HepG2 (cell line): Measurements from ENCODE around the gene ATP7B. TPM values are rescaled to one million over a fixed set of nuclear protein-coding genes. Genes with fewer than 3 reads are reported as not detected.

Experiments
- ATAC-seq: fragments of 200-7000 bp; cut with Tn5 transposase; 3 replicates; pipeline ENCODE4 v1.9.1; 2020; ENCODE audit warnings: mild to moderate bottlenecking, moderate library complexity
- BruUV-seq: library from RNA; stranded (reverse); fragments of 400-500 nt; replicated peaks from 2 replicates; lab custom pipeline; 2021; lab: Mats Ljungman, UMichigan
- CTCF ChIA-PET: fragments of 300-600 bp; formaldehyde crosslinking; extraction: SDS; loops from one replicate; lab custom pipeline; 2021; ENCODE audit warnings: low total read pairs, inconsistent platforms, low intra/inter-chr PET ratio; lab: Yijun Ruan, JAX
- POLR2A ChIA-PET: fragments of 350-600 bp; sonication (Branson Sonifier 250); formaldehyde crosslinking; loops from one replicate; lab custom pipeline; 2020; ENCODE audit warnings: antibody characterized with exemption, inconsistent platforms; lab: Yijun Ruan, JAX
- DNase-seq: peaks from one replicate; pipeline ENCODE4 v3.0.0-alpha.2; 2015; ENCODE audit warnings: low spot score
- FAIRE-seq: peaks from 3 replicates; lab custom pipeline; 2011; peaks lifted over from hg19 to GRCh38; lab: Jason Lieb, UNC
- H2AFZ ChIP-seq: one replicate; pipeline ENCODE4 v1.6.1; 2011; ENCODE audit warnings: low read length, inconsistent platforms
- H3K27ac ChIP-seq: fragments of 300-600 bp; 3 replicates; pipeline ENCODE4 v1.8.0; 2011; ENCODE audit warnings: mixed run types, mild to moderate bottlenecking, mixed read lengths, low read length, inconsistent platforms; ENCODE audit not compliant: insufficient read depth; ENCODE audit errors: extremely low read length
- H3K27me3 ChIP-seq, 2 experiments: fragments of 200-600 bp in 1 of 2; 2 replicates in 1 of 2; 3 replicates in 1 of 2; pipeline versions ENCODE4 v1.6.0 to v1.8.0; 2011; ENCODE audit warnings: low read length in 2 of 2, mild to moderate bottlenecking in 2 of 2, moderate library complexity in 2 of 2, inconsistent platforms in 1 of 2; ENCODE audit not compliant: insufficient read depth in 2 of 2, control insufficient read depth in 1 of 2
- H3K36me3 ChIP-seq, 2 experiments: fragments of 200-600 bp in 1 of 2; replicated peaks in 1 of 2; 2 replicates in 1 of 2; 3 replicates in 1 of 2; pipeline versions ENCODE4 v1.5.1 to v1.8.0; 2011; ENCODE audit warnings: low read length in 2 of 2, inconsistent platforms in 1 of 2; ENCODE audit not compliant: insufficient read depth in 2 of 2, control insufficient read depth in 1 of 2
- H3K4me1 ChIP-seq: 2 replicates; pipeline ENCODE4 v1.5.1; 2012; ENCODE audit warnings: low read length, inconsistent platforms; ENCODE audit not compliant: insufficient read depth
- H3K4me2 ChIP-seq: 2 replicates; pipeline ENCODE4 v1.6.0; 2011; ENCODE audit warnings: low read depth, low read length, inconsistent platforms
- H3K4me3 ChIP-seq, 3 experiments: fragments of 200-600 bp in 1 of 3; sonication (generic), shearing (Covaris generic) in 1 of 3; replicated peaks in 1 of 3; 2 replicates each; pipeline ENCODE4 v1.5.1; 2011 to 2016; ENCODE audit warnings: low read length in 3 of 3, inconsistent platforms in 2 of 3, low read depth in 2 of 3, mild to moderate bottlenecking in 2 of 3, control low read depth in 1 of 3, mixed read lengths in 1 of 3; ENCODE audit not compliant: insufficient read depth in 1 of 3
- H3K79me2 ChIP-seq: one replicate; pipeline ENCODE4 v1.6.1; 2011; ENCODE audit warnings: low read length, inconsistent platforms; ENCODE audit not compliant: insufficient read depth
- H3K9ac ChIP-seq: 2 replicates; pipeline ENCODE4 v1.6.0; 2011; ENCODE audit warnings: mild to moderate bottlenecking, low read depth, low read length, inconsistent platforms; ENCODE audit not compliant: insufficient read depth
- H3K9me3 ChIP-seq: 2 replicates; pipeline ENCODE4 v1.5.1; 2012; ENCODE audit warnings: mild to moderate bottlenecking, low read length
- H4K20me1 ChIP-seq: 2 replicates; pipeline ENCODE4 v1.6.0; 2011; ENCODE audit warnings: inconsistent platforms, mild to moderate bottlenecking, low read length, moderate library complexity; ENCODE audit not compliant: insufficient read depth
- FOSL1 ChIP-seq: sonication (generic); formaldehyde crosslinking; IDR thresholded peaks from 2 replicates; pipeline ENCODE4 v1.9.0; 2021; ENCODE audit warnings: missing genetic modification reagents, borderline replicate concordance
- ISL2 ChIP-seq: sonication (generic); formaldehyde crosslinking; IDR thresholded peaks from 2 replicates; pipeline ENCODE4 v1.5.0; 2020; ENCODE audit warnings: missing genetic modification reagents
- JUNB ChIP-seq: sonication (generic); formaldehyde crosslinking; IDR thresholded peaks from 2 replicates; pipeline ENCODE4 v1.8.0; 2022; ENCODE audit warnings: missing genetic modification reagents, mild to moderate bottlenecking, borderline replicate concordance
- KAT8 ChIP-seq: IDR thresholded peaks from 2 replicates; pipeline ENCODE4 v1.6.1; 2016; ENCODE audit warnings: missing genetic modification reagents, missing compliant biosample characterization
- ONECUT2 ChIP-seq: sonication (generic); formaldehyde crosslinking; IDR thresholded peaks from 2 replicates; pipeline ENCODE4 v1.4.0; 2020; ENCODE audit warnings: missing genetic modification reagents
- RXRB ChIP-seq: IDR thresholded peaks from 2 replicates; pipeline ENCODE4 v1.6.1; 2016; ENCODE audit warnings: borderline replicate concordance, missing genetic modification reagents, missing compliant biosample characterization
- TEAD3 ChIP-seq: optimal IDR thresholded peaks from 2 replicates; pipeline ENCODE3; 2016; ENCODE audit warnings: borderline replicate concordance
- U2AF2 ChIP-seq: fragments of 200-400 bp; formaldehyde crosslinking; IDR thresholded peaks from 2 replicates; pipeline ENCODE4 v1.6.1; 2017; ENCODE audit warnings: low read depth, mild to moderate bottlenecking, low read length
- YEATS4 ChIP-seq: sonication (generic); formaldehyde crosslinking; IDR thresholded peaks from 2 replicates; pipeline ENCODE4 v1.4.0; 2020; ENCODE audit warnings: missing genetic modification reagents, borderline replicate concordance
- ZNF124 ChIP-seq: sonication (generic); formaldehyde crosslinking; IDR thresholded peaks from 2 replicates; pipeline ENCODE4 v1.4.0; 2020; ENCODE audit warnings: missing genetic modification reagents
- ZNF253 ChIP-seq: sonication (generic); formaldehyde crosslinking; IDR thresholded peaks from 2 replicates; pipeline ENCODE4 v1.8.0; 2022; ENCODE audit warnings: mild to moderate bottlenecking, missing genetic modification reagents, borderline replicate concordance
- ZNF331 ChIP-seq: sonication (generic); formaldehyde crosslinking; IDR thresholded peaks from 2 replicates; pipeline ENCODE4 v1.4.0; 2020; ENCODE audit warnings: missing genetic modification reagents
- ZNF33B ChIP-seq: sonication (generic); formaldehyde crosslinking; IDR thresholded peaks from 2 replicates; pipeline ENCODE4 v1.5.1; 2020; ENCODE audit warnings: mild to moderate bottlenecking, missing genetic modification reagents
- ZNF383 ChIP-seq: sonication (generic); formaldehyde crosslinking; IDR thresholded peaks from 2 replicates; pipeline ENCODE4 v1.4.0; 2020; ENCODE audit warnings: missing genetic modification reagents, mild to moderate bottlenecking, borderline replicate concordance
- ZNF703 ChIP-seq: sonication (generic); formaldehyde crosslinking; IDR thresholded peaks from 2 replicates; pipeline ENCODE4 v1.5.1; 2020; ENCODE audit warnings: missing genetic modification reagents, mild to moderate bottlenecking, moderate library complexity, borderline replicate concordance
- ZNF772 ChIP-seq: sonication (generic); formaldehyde crosslinking; IDR thresholded peaks from 2 replicates; pipeline ENCODE4 v1.5.0; 2020; ENCODE audit warnings: mild to moderate bottlenecking, missing genetic modification reagents
- whole genome bisulfite sequencing: methylation state at CpG from one replicate; pipeline ENCODE4 v1.1.6; 2017; ENCODE audit warnings: low lambda C conversion rate; 5-methylcytosine and 5-hydroxymethylcytosine counted together
- in situ Hi-C: cut with HindIII; loops from 2 replicates; pipeline ENCODE4 v1.10.0; 2017; ENCODE audit warnings: low pct_unique_long_range_greater_than_20kb; ENCODE audit not compliant: extremely low pct_ligation_motif_present
- intact Hi-C: fragments of 100-400 bp; cut with micrococcal nuclease; formaldehyde crosslinking; loops from one replicate; pipeline ENCODE4 v1.10.0; 2022; ENCODE audit not compliant: unreplicated experiment
- polyA plus RNA-seq, 8 experiments: library from polyadenylated mRNA; depleted of rRNA in 3 of 8; stranded (reverse) in 7 of 8; unstranded in 1 of 8; fragments of >200 nt; fragmentation: Illumina TruSeq in 4 of 8; extraction: Trizol in 4 of 8; gene quantifications; 2 replicates each; pipeline versions ENCODE4 v1.2.1 to v1.2.3, GENCODE V29; 2011 to 2016; ENCODE audit warnings: low read depth in 4 of 8, missing spikeins in 1 of 8, mixed read lengths in 1 of 8; ENCODE audit not compliant: insufficient read depth in 1 of 8
- total RNA-seq, 5 experiments: library from RNA; depleted of rRNA; stranded (reverse); fragments of >200 nt; fragmentation: Illumina TruSeq; extraction: Trizol; gene quantifications; 2 replicates each; pipeline ENCODE4 v1.2.3, GENCODE V29; 2016; ENCODE audit warnings: low read depth in 1 of 5
- TF ChIP-seq, protein P1 (sequence below): sonication (generic); formaldehyde crosslinking; IDR thresholded peaks from 2 replicates; pipeline ENCODE4 v1.5.0; 2020; ENCODE audit warnings: mild to moderate bottlenecking, missing genetic modification reagents, moderate library complexity
- TF ChIP-seq, protein P2 (sequence below): sonication (generic); formaldehyde crosslinking; IDR thresholded peaks from 2 replicates; pipeline ENCODE4 v1.4.0; 2020; ENCODE audit warnings: missing genetic modification reagents

The ATP7B gene
- total and polyA plus RNA-seq, 2 of the 13 experiments (the other 11 are each of a cell fraction or from before 2014, with no cell fraction given), result 31.8 to 57.4 TPM

DNA sequence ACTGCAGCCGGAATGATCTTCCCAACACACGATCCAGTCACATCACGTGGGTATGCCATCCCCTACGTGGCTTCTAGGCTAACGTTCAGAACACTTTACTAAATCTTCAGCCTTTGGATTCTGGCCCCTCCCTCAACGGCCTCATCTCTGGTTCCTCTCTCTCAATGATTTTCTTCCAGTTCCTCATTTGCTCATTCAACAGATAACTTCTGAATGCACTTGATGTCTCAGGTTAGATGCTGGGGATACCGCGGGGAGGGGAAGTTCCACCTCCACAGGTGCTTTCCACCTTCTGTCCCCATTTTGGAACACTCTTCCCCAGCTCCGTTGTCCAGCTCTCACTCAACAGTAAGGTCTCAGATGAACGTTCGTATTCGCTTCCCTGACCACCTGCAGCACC, 66.1 kb downstream of the ATP7B start:
- Histone ChIP-seq H2AFZ (no peak overlapping the region), H3K4me3 (no peak overlapping the region), H3K4me1 (no peaks in the 10 kb centered on the region), H3K27ac (no peak overlapping the region), H3K79me2 (no peaks in the 10 kb centered on the region), H4K20me1 (no peaks in the 10 kb centered on the region), H3K9ac (no peak overlapping the region), H3K27me3 (no peaks in the 10 kb centered on the region), H3K4me2 (no peak overlapping the region), H3K36me3 (peaks cover 46 to 83% of the 10 kb centered on the region in 2 experiments), H3K9me3 (no peaks in the 10 kb centered on the region)
- POLR2A ChIA-PET, result no interaction called here
- 95% methylated on average over 12 of the region's 12 CpGs for WGBS
- in situ Hi-C loops, result no loop called here
- intact Hi-C loops, result no loop called here
- TF ChIP-seq ZNF772 (CRISPR knock-in tag), result no peak
- BruUV-seq, result no TSS peak
- no peak for FAIRE-seq
- CTCF ChIA-PET, result no interaction called here
- no peak for DNase-seq
- ATAC-seq, result no peak

DNA sequence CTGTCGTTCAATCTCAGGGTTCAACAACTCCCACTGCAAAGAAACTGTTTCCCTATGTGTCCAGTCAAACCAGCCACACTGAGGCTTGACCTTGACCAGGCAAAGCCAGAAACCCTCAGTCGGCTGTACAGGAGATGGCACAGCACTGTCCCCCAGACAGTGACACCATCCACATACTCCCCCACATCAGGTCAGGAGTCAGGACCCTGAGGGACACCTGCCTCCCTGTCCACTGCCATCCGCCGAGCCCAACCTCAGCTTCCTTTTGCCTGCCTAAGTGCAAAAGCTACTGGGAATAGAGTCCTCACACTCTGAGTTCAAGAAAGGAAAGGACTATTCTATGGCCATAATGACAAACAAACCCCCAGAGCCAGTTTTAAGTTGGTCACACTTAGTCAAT, 66.8 kb downstream of the ATP7B start:
- H3K36me3 ChIP-seq, result peaks cover 43 to 80% of the 10 kb centered on the region in 2 experiments
- no peak overlapping the region for H3K4me3 ChIP-seq
- CTCF ChIA-PET, result no interaction called here
- no peak overlapping the region for H3K9ac ChIP-seq
- H4K20me1 ChIP-seq, result no peaks in the 10 kb centered on the region
- FAIRE-seq (no peak), DNase-seq (no peak), ATAC-seq (no peak; the same call in 2 of the 3 replicates)
- H3K27ac ChIP-seq, result no peak overlapping the region
- BruUV-seq, result no TSS peak
- H3K27me3 ChIP-seq, result no peaks in the 10 kb centered on the region
- intact Hi-C loops (no loop called here), in situ Hi-C loops (no loop called here)
- no peak overlapping the region for H2AFZ ChIP-seq
- no peaks in the 10 kb centered on the region for H3K79me2 ChIP-seq
- POLR2A ChIA-PET, result no interaction called here
- no peaks in the 10 kb centered on the region for H3K9me3 ChIP-seq
- no peak overlapping the region for H3K4me2 ChIP-seq
- 100% methylated on average over 2 of the region's 4 CpGs for WGBS
- H3K4me1 ChIP-seq, result no peaks in the 10 kb centered on the region
- TF ChIP-seq TEAD3 (CRISPR knock-in tag) (no peak), YEATS4 (CRISPR knock-in tag) (no peak), ZNF383 (no peak), KAT8 (CRISPR knock-in tag) (no peak), RXRB (CRISPR knock-in tag) (no peak), ZNF33B (CRISPR knock-in tag) (no peak), JUNB (CRISPR knock-in tag) (no peak), ONECUT2 (CRISPR knock-in tag) (no peak), ZNF331 (CRISPR knock-in tag) (no peak), ZNF124 (CRISPR knock-in tag) (no peak), ISL2 (CRISPR knock-in tag) (no peak), ZNF703 (CRISPR knock-in tag) (no peak), U2AF2 (no peak), FOSL1 (no peak), ZNF253 (CRISPR knock-in tag) (no peak)
- TF ChIP-seq, protein P1, sequence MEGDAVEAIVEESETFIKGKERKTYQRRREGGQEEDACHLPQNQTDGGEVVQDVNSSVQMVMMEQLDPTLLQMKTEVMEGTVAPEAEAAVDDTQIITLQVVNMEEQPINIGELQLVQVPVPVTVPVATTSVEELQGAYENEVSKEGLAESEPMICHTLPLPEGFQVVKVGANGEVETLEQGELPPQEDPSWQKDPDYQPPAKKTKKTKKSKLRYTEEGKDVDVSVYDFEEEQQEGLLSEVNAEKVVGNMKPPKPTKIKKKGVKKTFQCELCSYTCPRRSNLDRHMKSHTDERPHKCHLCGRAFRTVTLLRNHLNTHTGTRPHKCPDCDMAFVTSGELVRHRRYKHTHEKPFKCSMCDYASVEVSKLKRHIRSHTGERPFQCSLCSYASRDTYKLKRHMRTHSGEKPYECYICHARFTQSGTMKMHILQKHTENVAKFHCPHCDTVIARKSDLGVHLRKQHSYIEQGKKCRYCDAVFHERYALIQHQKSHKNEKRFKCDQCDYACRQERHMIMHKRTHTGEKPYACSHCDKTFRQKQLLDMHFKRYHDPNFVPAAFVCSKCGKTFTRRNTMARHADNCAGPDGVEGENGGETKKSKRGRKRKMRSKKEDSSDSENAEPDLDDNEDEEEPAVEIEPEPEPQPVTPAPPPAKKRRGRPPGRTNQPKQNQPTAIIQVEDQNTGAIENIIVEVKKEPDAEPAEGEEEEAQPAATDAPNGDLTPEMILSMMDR (CRISPR knock-in tag), result no peak
- TF ChIP-seq, protein P2, sequence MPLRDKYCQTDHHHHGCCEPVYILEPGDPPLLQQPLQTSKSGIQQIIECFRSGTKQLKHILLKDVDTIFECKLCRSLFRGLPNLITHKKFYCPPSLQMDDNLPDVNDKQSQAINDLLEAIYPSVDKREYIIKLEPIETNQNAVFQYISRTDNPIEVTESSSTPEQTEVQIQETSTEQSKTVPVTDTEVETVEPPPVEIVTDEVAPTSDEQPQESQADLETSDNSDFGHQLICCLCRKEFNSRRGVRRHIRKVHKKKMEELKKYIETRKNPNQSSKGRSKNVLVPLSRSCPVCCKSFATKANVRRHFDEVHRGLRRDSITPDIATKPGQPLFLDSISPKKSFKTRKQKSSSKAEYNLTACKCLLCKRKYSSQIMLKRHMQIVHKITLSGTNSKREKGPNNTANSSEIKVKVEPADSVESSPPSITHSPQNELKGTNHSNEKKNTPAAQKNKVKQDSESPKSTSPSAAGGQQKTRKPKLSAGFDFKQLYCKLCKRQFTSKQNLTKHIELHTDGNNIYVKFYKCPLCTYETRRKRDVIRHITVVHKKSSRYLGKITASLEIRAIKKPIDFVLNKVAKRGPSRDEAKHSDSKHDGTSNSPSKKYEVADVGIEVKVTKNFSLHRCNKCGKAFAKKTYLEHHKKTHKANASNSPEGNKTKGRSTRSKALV, result no peak
